HepG2 (cell line): ENCODE measurements around the gene HEYL. TPM values are rescaled to one million over a fixed set of nuclear protein-coding genes. Genes with fewer than 3 reads are reported as not detected.

Source experiments
- ATAC-seq: fragments of 200-7000 bp; cut with Tn5 transposase; 3 replicates; pipeline ENCODE4 v1.9.1; 2020; ENCODE audit warnings: mild to moderate bottlenecking, moderate library complexity
- BruUV-seq: library from RNA; stranded (reverse); fragments of 400-500 nt; replicated peaks from 2 replicates; lab custom pipeline; 2021; lab: Mats Ljungman, UMichigan
- CTCF ChIA-PET: fragments of 300-600 bp; formaldehyde crosslinking; extraction: SDS; loops from one replicate; lab custom pipeline; 2021; ENCODE audit warnings: low total read pairs, inconsistent platforms, low intra/inter-chr PET ratio; lab: Yijun Ruan, JAX
- POLR2A ChIA-PET: fragments of 350-600 bp; sonication (Branson Sonifier 250); formaldehyde crosslinking; loops from one replicate; lab custom pipeline; 2020; ENCODE audit warnings: antibody characterized with exemption, inconsistent platforms; lab: Yijun Ruan, JAX
- DNase-seq: peaks from one replicate; pipeline ENCODE4 v3.0.0-alpha.2; 2015; ENCODE audit warnings: low spot score
- FAIRE-seq: peaks from 3 replicates; lab custom pipeline; 2011; peaks lifted over from hg19 to GRCh38; lab: Jason Lieb, UNC
- H2AFZ ChIP-seq: one replicate; pipeline ENCODE4 v1.6.1; 2011; ENCODE audit warnings: low read length, inconsistent platforms
- H3K27ac ChIP-seq: fragments of 300-600 bp; 3 replicates; pipeline ENCODE4 v1.8.0; 2011; ENCODE audit warnings: mixed run types, mild to moderate bottlenecking, mixed read lengths, low read length, inconsistent platforms; ENCODE audit not compliant: insufficient read depth; ENCODE audit errors: extremely low read length
- H3K27me3 ChIP-seq, 2 experiments: fragments of 200-600 bp in 1 of 2; 2 replicates in 1 of 2; 3 replicates in 1 of 2; pipeline versions ENCODE4 v1.6.0 to v1.8.0; 2011; ENCODE audit warnings: low read length in 2 of 2, mild to moderate bottlenecking in 2 of 2, moderate library complexity in 2 of 2, inconsistent platforms in 1 of 2; ENCODE audit not compliant: insufficient read depth in 2 of 2, control insufficient read depth in 1 of 2
- H3K36me3 ChIP-seq, 2 experiments: fragments of 200-600 bp in 1 of 2; replicated peaks in 1 of 2; 2 replicates in 1 of 2; 3 replicates in 1 of 2; pipeline versions ENCODE4 v1.5.1 to v1.8.0; 2011; ENCODE audit warnings: low read length in 2 of 2, inconsistent platforms in 1 of 2; ENCODE audit not compliant: insufficient read depth in 2 of 2, control insufficient read depth in 1 of 2
- H3K4me1 ChIP-seq: 2 replicates; pipeline ENCODE4 v1.5.1; 2012; ENCODE audit warnings: low read length, inconsistent platforms; ENCODE audit not compliant: insufficient read depth
- H3K4me2 ChIP-seq: 2 replicates; pipeline ENCODE4 v1.6.0; 2011; ENCODE audit warnings: low read depth, low read length, inconsistent platforms
- H3K4me3 ChIP-seq, 3 experiments: fragments of 200-600 bp in 1 of 3; sonication (generic), shearing (Covaris generic) in 1 of 3; replicated peaks in 1 of 3; 2 replicates each; pipeline ENCODE4 v1.5.1; 2011 to 2016; ENCODE audit warnings: low read length in 3 of 3, inconsistent platforms in 2 of 3, low read depth in 2 of 3, mild to moderate bottlenecking in 2 of 3, control low read depth in 1 of 3, mixed read lengths in 1 of 3; ENCODE audit not compliant: insufficient read depth in 1 of 3
- H3K79me2 ChIP-seq: one replicate; pipeline ENCODE4 v1.6.1; 2011; ENCODE audit warnings: low read length, inconsistent platforms; ENCODE audit not compliant: insufficient read depth
- H3K9ac ChIP-seq: 2 replicates; pipeline ENCODE4 v1.6.0; 2011; ENCODE audit warnings: mild to moderate bottlenecking, low read depth, low read length, inconsistent platforms; ENCODE audit not compliant: insufficient read depth
- H3K9me3 ChIP-seq: 2 replicates; pipeline ENCODE4 v1.5.1; 2012; ENCODE audit warnings: mild to moderate bottlenecking, low read length
- H4K20me1 ChIP-seq: 2 replicates; pipeline ENCODE4 v1.6.0; 2011; ENCODE audit warnings: inconsistent platforms, mild to moderate bottlenecking, low read length, moderate library complexity; ENCODE audit not compliant: insufficient read depth
- ARID4A ChIP-seq: sonication (generic); formaldehyde crosslinking; IDR thresholded peaks from 2 replicates; pipeline ENCODE4 v1.5.0; 2020; ENCODE audit warnings: mild to moderate bottlenecking, missing genetic modification reagents, borderline replicate concordance
- ATF5 ChIP-seq: sonication (generic); formaldehyde crosslinking; IDR thresholded peaks from 2 replicates; pipeline ENCODE4 v1.4.0; 2020; ENCODE audit warnings: mild to moderate bottlenecking, low read depth, missing genetic modification reagents
- BORCS8-MEF2B ChIP-seq: sonication (generic); formaldehyde crosslinking; IDR thresholded peaks from 2 replicates; pipeline ENCODE4 v1.8.0; 2022; ENCODE audit warnings: mild to moderate bottlenecking, missing genetic modification reagents
- FUBP1 ChIP-seq: sonication (generic); formaldehyde crosslinking; IDR thresholded peaks from 2 replicates; pipeline ENCODE4 v1.5.1; 2020; ENCODE audit warnings: missing genetic modification reagents, mild to moderate bottlenecking, borderline replicate concordance
- GABPB1 ChIP-seq: IDR thresholded peaks from 2 replicates; pipeline ENCODE4 v1.6.1; 2016; ENCODE audit warnings: mild to moderate bottlenecking, missing genetic modification reagents, moderate library complexity, missing compliant biosample characterization
- HOXA9 ChIP-seq: sonication (generic); formaldehyde crosslinking; IDR thresholded peaks from 2 replicates; pipeline ENCODE4 v1.8.1; 2022; ENCODE audit warnings: missing genetic modification reagents, mild to moderate bottlenecking, moderate library complexity, borderline replicate concordance
- MBNL3 ChIP-seq: fragments of 250-450 bp; sonication (Bioruptor Pico); conservative IDR thresholded peaks from 2 replicates; pipeline ENCODE4 v1.8.0; 2022; ENCODE audit warnings: mild to moderate bottlenecking, inconsistent platforms
- SOX13 ChIP-seq, 3 experiments: fragments of 450-650 bp in 1 of 3; sonication (generic) in 1 of 3; formaldehyde crosslinking in 1 of 3; IDR thresholded peaks in 2 of 3; conservative IDR thresholded peaks in 1 of 3; 2 replicates each; pipeline versions ENCODE4 v1.5.0 to v1.6.1; 2016 to 2020; ENCODE audit warnings: antibody characterized with exemption in 1 of 3, mild to moderate bottlenecking in 1 of 3, missing compliant biosample characterization in 1 of 3, missing genetic modification reagents in 1 of 3, moderate library complexity in 1 of 3
- TCF12 ChIP-seq, 2 experiments: fragments of 450-650 bp in 1 of 2; sonication (generic) in 1 of 2; formaldehyde crosslinking in 1 of 2; IDR thresholded peaks; 2 replicates each; pipeline versions ENCODE4 v1.6.1 to v1.8.0; 2017 to 2022; ENCODE audit warnings: antibody characterized with exemption in 1 of 2, mild to moderate bottlenecking in 1 of 2, missing genetic modification reagents in 1 of 2, moderate library complexity in 1 of 2
- THAP11 ChIP-seq: IDR thresholded peaks from 2 replicates; pipeline ENCODE4 v1.6.1; 2016; ENCODE audit warnings: missing biosample characterization, missing genetic modification reagents
- ZBTB8A ChIP-seq: sonication (generic); formaldehyde crosslinking; IDR thresholded peaks from 2 replicates; pipeline ENCODE4 v1.4.0; 2020; ENCODE audit warnings: mild to moderate bottlenecking, low read depth, missing genetic modification reagents, borderline replicate concordance
- ZFY ChIP-seq: sonication (generic); formaldehyde crosslinking; IDR thresholded peaks from 2 replicates; pipeline ENCODE4 v1.4.0; 2020; ENCODE audit warnings: missing genetic modification reagents
- ZNF644 ChIP-seq: IDR thresholded peaks from 2 replicates; pipeline ENCODE4 v1.6.1; 2016; ENCODE audit warnings: low read depth
- ZNF768 ChIP-seq: sonication (generic); formaldehyde crosslinking; IDR thresholded peaks from 2 replicates; pipeline ENCODE4 v1.4.0; 2020; ENCODE audit warnings: missing genetic modification reagents
- ZSCAN25 ChIP-seq: sonication (generic); formaldehyde crosslinking; IDR thresholded peaks from 2 replicates; pipeline ENCODE4 v1.8.0; 2022; ENCODE audit warnings: mild to moderate bottlenecking, missing genetic modification reagents
- WGBS: methylation state at CpG from one replicate; pipeline ENCODE4 v1.1.6; 2017; ENCODE audit warnings: low lambda C conversion rate; 5-methylcytosine and 5-hydroxymethylcytosine counted together
- in situ Hi-C: cut with HindIII; loops from 2 replicates; pipeline ENCODE4 v1.10.0; 2017; ENCODE audit warnings: low pct_unique_long_range_greater_than_20kb; ENCODE audit not compliant: extremely low pct_ligation_motif_present
- intact Hi-C: fragments of 100-400 bp; cut with micrococcal nuclease; formaldehyde crosslinking; loops from one replicate; pipeline ENCODE4 v1.10.0; 2022; ENCODE audit not compliant: unreplicated experiment
- polyA plus RNA-seq, 8 experiments: library from polyadenylated mRNA; depleted of rRNA in 3 of 8; stranded (reverse) in 7 of 8; unstranded in 1 of 8; fragments of >200 nt; fragmentation: Illumina TruSeq in 4 of 8; extraction: Trizol in 4 of 8; gene quantifications; 2 replicates each; pipeline versions ENCODE4 v1.2.1 to v1.2.3, GENCODE V29; 2011 to 2016; ENCODE audit warnings: low read depth in 4 of 8, missing spikeins in 1 of 8, mixed read lengths in 1 of 8; ENCODE audit not compliant: insufficient read depth in 1 of 8
- total RNA-seq, 5 experiments: library from RNA; depleted of rRNA; stranded (reverse); fragments of >200 nt; fragmentation: Illumina TruSeq; extraction: Trizol; gene quantifications; 2 replicates each; pipeline ENCODE4 v1.2.3, GENCODE V29; 2016; ENCODE audit warnings: low read depth in 1 of 5

Gene HEYL
- total and polyA plus RNA-seq, 2 of the 13 experiments (the other 11 are each of a cell fraction or from before 2014, with no cell fraction given): 0.03 to 0.04 TPM

GRCh38 chr1:39642796-39643195 lies 3.4 kb upstream of the HEYL start:
- in situ Hi-C loops: no loop called here
- Histone ChIP-seq H3K27me3 (peaks cover 0 to 20% of the 10 kb centered on the region in 2 experiments; a peak in 4 of 5 replicates), H3K9me3 (no peaks in the 10 kb centered on the region), H3K9ac (no peak overlapping the region), H3K4me1 (no peaks in the 10 kb centered on the region), H2AFZ (no peak overlapping the region), H3K27ac (no peak overlapping the region), H3K36me3 (no peaks in the 10 kb centered on the region), H3K79me2 (no peaks in the 10 kb centered on the region), H3K4me2 (no peak overlapping the region), H4K20me1 (no peaks in the 10 kb centered on the region), H3K4me3 (no peak overlapping the region)
- intact Hi-C loops: no loop called here
- DNase-seq (no peak), FAIRE-seq (no peak), ATAC-seq (no peak)
- 20% methylated on average over 4 of the region's 4 CpGs for WGBS
- ChIA-PET POLR2A (no interaction called here), CTCF (no interaction called here)
- no peak for TF ChIP-seq GABPB1 (CRISPR knock-in tag)
- no peak for TF ChIP-seq THAP11 (CRISPR knock-in tag)
- no peak for TF ChIP-seq ZNF644 (CRISPR knock-in tag)
- no peak for TF ChIP-seq ZNF768 (CRISPR knock-in tag)
- TF ChIP-seq BORCS8-MEF2B (CRISPR knock-in tag): no peak
- TF ChIP-seq HOXA9: no peak
- no peak for TF ChIP-seq FUBP1 (CRISPR knock-in tag)
- no peak for TF ChIP-seq ZBTB8A (CRISPR knock-in tag)
- TF ChIP-seq ATF5 (CRISPR knock-in tag): no peak
- no peak for TF ChIP-seq TCF12 (IDR thresholded peaks at IDR 0.05)
- no peak for TF ChIP-seq TCF12 (CRISPR knock-in tag; IDR thresholded peaks at IDR 0.05)
- TF ChIP-seq ARID4A: no peak
- no peak for TF ChIP-seq MBNL3 (CRISPR knock-in tag)
- TF ChIP-seq ZFY (CRISPR knock-in tag): no peak
- no peak for TF ChIP-seq SOX13 (IDR thresholded peaks at IDR 0.05)
- TF ChIP-seq SOX13 (CRISPR knock-in tag; conservative IDR thresholded peaks at IDR 0.05 in 1 of 2, IDR thresholded peaks at IDR 0.05 in 1 of 2): no peak
- TF ChIP-seq ZSCAN25: no peak
- BruUV-seq: no TSS peak
